CD4-positive, alpha-beta T cell treated with Interleukin-1 beta for 1 hour (primary cell): Measurements from ENCODE around the gene MARCHF11.
A peak's percentile ranks its signal among the peaks of the same experiment; 100 is the strongest.

Experiments
- DNase-seq, 2 donors: peaks; one replicate each; pipeline ENCODE4 v3.0.0-alpha.2; 2020 to 2022

The MARCHF11 gene, protein sequence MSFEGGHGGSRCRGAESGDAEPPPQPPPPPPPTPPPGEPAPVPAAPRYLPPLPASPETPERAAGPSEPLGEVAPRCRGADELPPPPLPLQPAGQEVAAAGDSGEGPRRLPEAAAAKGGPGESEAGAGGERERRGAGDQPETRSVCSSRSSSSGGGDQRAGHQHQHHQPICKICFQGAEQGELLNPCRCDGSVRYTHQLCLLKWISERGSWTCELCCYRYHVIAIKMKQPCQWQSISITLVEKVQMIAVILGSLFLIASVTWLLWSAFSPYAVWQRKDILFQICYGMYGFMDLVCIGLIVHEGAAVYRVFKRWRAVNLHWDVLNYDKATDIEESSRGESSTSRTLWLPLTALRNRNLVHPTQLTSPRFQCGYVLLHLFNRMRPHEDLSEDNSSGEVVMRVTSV

DNA sequence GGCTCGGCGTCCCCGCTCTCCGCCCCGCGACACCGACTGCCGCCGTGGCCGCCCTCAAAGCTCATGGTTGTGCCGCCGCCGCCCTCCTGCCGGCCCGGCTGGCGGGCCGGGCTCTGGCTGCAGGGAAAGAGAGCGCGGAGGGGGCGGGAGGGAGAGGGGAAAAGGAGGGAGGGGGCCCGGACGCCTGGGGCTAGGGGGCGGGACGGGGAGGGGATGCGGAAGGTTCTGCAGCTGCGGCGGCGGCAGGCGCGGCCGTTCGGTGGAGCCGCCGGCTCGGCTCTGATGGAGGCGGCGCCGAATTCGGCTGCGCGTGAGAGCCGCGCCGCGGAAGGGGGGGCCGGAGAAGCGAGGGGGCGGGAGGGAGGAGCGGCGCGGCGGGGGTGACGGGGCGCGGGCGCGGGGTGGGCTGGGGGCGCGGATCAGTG, at the start of gene MARCHF11:
Gene MARCHF11, minus strand, starts transcription at position 281 of the 425 bp plus-strand sequence. Its CDS starts 216 bp downstream, at position 65.
- DNase-seq = no peak

GRCh38 chr5:16225927-16226326, 46.3 kb upstream of the MARCHF11 start:
- no peak for DNase-seq

GRCh38 chr5:16192311-16192710, 12.7 kb upstream of the MARCHF11 start:
- DNase-seq = no peak

GRCh38 chr5:16180789-16181082, 1.1 kb upstream of the MARCHF11 start:
- no peak for DNase-seq

DNA sequence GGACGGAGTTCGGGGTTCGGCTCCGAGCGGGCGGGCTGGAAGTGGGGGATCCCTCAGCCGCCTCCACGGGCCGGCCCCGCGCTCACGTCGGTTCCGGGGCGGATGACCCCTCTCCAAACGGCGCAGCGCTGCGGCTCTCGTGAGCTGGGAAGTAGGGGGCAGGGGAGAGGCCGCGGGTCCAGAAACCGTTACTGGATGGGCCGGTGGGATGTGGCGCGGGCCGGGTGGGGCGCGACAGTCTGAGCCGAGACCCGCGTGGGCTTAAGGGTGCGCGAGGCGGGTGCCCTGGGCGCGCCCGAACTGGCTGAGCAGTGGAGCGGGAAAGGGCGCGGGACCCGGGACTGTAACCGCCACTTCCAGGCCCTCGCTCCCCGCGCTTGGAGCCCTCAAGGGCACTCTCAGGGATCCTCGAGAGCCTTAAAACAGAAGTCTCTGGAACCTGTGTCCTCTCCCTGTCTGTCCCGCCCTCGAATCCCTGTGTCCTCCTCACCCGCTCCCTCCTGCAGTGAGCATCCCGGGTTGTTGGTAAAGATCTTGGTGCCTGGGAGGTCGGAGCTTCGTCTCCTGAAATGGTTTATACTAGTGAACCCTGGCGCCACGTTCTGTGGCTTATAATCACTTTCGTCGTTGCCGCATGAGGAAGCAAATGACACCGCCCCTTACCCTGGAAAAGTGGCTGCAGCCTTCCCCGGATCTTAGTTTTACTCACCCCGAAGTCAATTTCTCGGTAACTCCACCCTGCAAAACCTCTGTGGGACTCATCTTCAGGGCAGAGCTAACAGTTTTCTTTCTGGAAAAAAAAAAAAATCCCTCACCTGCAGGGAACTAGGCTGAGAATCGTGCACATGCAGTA, 571 bp upstream of the MARCHF11 start:
- no peak for DNase-seq

GRCh38 chr5:16178745-16179372, 732 bp downstream of the MARCHF11 start:
- no peak for DNase-seq

DNA sequence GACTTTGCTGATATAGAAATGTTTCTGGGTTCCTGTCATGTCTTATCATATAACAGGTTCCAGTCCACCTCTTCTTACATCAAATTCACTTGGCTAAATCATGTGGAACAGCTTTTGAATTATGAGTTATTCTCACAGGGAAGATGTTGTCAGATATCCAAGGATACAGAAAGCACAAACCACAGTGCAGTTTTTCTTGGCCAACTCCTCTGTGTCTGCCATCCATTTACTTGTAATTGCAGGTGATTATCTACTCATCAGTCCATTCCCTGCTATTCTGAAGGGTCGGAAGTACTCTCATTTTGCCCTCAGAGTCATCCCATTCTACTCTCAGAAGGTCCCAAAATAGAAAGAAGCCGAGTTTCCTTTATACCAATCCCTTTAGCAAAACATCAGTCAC, 10.0 kb downstream of the MARCHF11 start:
- DNase-seq = no peak

- DNase-seq = peak in 1 of 2 donors; percentile 13
These were observed 18.9 kb downstream of the MARCHF11 start for GRCh38 chr5:16160706-16161105.

DNA sequence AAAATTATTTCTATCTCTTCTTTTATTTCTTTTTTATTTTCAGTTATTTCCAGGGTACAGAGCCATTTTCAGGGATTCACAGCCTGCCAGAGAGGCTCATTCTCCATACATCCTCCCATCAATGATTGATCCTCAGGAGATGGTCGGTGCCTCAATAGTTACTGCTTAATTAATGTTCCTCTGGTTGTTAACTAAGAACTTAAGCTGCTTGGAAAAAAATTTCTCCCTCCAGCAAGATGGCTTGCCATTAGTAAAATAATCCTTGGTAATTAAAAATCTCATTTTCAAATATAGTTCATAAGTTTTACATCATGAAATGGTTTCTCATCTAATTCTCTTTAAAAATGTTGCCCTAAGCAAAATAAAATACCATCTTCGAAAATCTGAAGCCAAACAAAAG, 20.0 kb downstream of the MARCHF11 start:
- DNase-seq = no peak

GRCh38 chr5:16156152-16156551, 23.4 kb downstream of the MARCHF11 start:
- DNase-seq = no peak

GRCh38 chr5:16152601-16153568, 26.7 kb downstream of the MARCHF11 start:
- no peak for DNase-seq

- DNase-seq = no peak
These were observed 30.0 kb downstream of the MARCHF11 start for GRCh38 chr5:16149621-16150020.

DNA sequence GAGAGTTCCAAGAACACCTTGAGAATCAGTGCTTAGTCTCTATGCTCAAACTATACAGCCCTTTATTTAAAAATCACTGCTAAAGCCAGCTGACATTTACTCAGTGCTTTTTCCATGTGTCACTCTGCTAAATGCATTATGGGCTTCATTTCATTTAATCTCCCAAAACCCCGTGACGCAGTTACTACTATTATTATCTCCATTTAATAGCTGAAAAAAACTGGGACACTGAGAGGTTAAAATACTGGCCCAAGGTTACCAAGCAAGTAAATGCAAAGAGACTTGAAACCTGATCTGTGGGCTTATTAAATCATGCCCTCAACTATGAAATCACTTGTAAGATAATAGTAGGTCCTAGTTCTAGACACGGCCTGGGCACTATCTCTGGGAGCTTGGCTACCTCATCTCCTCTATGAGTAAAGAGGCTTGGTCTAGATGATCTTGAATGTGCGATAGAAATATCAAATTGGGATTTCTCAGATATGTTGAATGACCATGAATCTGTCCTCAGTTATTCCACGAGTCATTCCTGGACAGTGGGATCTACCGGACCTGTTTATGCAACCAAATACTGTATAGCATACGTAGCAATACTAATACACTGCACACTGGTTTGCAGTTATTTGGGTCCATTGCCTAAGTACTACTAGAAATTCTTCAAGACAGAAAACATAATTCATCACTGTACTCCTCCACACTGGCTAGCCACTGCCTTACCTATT, 32.3 kb downstream of the MARCHF11 start:
- no peak for DNase-seq

- no peak for DNase-seq
These were observed 35.2 kb downstream of the MARCHF11 start for GRCh38 chr5:16144416-16144815.

- no peak for DNase-seq
These were observed 36.1 kb downstream of the MARCHF11 start for GRCh38 chr5:16143361-16144049.

DNA sequence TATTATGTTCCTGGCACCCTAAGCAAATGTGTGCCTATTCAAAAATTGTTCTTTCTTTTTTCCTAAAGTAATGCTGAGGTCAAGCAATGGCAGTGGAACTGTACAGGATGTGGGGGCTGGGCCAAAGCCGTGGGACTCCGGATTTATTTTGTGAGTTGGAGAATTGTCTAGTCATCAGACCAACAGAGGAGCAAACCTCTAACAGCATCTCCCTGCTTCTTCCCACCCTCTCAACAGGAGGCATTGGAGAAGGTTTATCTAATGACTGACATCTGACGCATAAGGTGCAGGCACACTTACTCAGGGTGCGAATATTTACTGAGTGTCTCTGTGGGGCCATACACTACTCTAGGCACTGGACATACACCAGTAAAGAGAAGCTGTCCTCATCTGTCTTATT, 38.6 kb downstream of the MARCHF11 start:
- no peak for DNase-seq

DNA sequence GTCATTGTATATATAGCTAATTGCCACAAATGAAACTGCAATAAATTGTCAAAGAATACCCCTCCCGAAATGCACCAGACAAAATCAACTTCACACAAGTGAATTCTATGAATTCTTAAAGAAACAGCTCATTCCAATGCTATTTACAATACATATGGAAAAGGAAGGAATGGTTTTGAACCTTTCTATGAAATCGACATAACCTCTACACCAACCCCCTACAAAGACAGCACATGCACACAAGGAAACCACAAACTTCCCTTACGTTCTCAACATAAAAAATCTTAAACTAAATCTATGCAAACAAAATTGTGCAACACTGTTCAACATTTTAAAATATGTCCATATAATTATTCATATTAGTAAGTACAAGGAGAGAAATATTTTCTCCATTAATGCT, 39.2 kb downstream of the MARCHF11 start:
- no peak for DNase-seq

- no peak for DNase-seq
These were observed 42.4 kb downstream of the MARCHF11 start for GRCh38 chr5:16137177-16137576.

DNA sequence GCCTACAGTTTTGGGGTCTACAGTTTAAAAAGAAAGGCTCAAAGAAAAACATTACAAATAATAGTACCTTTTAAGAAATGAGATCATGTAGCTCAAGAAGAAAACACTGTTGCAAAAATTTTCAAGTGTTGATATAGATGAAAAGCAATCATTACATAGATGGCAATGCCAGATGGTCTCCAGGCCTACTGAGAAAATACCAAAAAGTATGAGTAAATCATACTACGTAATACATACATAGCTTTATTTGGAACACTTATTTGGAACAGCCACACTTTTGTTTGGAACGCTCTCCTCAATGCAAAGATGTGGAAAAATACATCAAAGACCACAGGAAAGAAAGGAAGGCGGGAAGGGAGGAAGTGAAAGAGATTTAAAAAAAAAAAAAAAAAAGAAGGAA, 44.1 kb downstream of the MARCHF11 start:
- no peak for DNase-seq

DNA sequence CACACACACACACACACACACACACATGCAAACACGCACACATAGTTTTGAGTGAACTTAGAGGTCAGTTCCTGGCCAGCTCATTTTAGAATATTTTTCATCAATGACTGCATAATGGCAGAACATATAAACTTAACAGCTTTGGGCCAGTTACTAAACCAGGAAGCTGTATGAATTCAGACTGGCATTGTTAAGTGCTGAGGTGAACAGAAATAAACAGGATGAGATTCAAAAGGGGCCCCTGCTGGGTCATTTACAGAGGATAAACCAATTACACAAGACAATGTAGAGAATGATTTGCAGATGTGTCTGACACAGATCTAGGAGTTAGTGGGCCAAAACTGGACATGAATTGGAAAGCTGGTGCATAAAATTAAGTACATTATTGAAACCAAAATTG, 44.6 kb downstream of the MARCHF11 start:
- no peak for DNase-seq

GRCh38 chr5:16134204-16134603, 45.4 kb downstream of the MARCHF11 start:
- no peak for DNase-seq
